Measurements from ENCODE around the gene RAB3B.
"Not testable (repeated sequence)": the region's sequence is repeated elsewhere in the genome, so short reads cannot be mapped to it uniquely, and the experiment has no call there.

RAB3B gene

DNA sequence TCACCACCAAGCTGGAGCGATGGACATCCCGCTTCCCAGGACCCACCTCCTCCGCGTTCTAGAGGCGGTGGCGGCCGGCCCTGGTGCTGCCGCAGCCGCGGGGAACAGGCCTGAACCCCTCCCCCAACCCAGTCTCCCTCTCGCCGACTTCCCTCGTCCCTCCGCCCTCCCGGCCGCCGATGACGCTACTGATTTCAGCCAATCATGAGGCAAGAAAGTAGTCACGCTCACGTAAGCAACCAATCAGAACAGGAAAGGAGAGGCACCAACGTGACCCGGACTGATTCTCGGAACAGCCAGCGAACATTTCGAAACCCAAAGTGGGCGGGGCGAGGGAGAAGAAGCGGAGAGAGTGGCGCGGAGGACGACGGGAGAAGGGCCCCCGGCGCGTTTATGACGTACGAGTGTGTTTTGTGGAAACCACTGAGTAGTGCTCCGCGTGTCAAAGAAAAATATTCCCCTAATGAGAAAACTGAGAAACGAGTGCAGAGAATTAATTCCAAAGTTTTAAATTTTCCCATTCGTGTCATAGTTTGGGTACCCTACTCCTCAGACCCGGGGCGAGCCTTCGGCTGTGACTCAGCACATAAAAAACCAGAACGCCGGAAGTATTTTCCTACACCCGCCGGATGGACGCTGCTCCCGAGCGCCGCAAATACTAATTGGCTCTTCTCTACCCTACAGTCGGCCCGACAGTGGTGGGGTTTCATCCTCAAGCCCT is 111.7 kb downstream of the RAB3B start, which contains the start of gene NRDC:
NRDC (minus strand) TSS at position 112 of the 721 bp plus-strand sequence. CDS start 112 bp downstream, outside the sequence.
- Histone ChIP-seq H3K4me3 (ENCODE audit: insufficient read depth, low read depth, low read length, poor library complexity, severe bottlenecking) (peak within 1 kb of the TSS; percentile 98), H3K36me3 (ENCODE audit: control insufficient read depth, insufficient read depth, low read length) (no peaks in the 10 kb centered on the region), H3K4me1 (ENCODE audit: control insufficient read depth, insufficient read depth, low read length, poor library complexity, severe bottlenecking) (peaks cover 22% of the 10 kb centered on the region), H3K27ac (ENCODE audit: insufficient read depth, low read length, poor library complexity, severe bottlenecking) (peak within 1 kb of the TSS; percentile 93), H3K9me3 (ENCODE audit: control insufficient read depth, low read length) (no peaks in the 10 kb centered on the region), H3K27me3 (replicated peaks; ENCODE audit: control insufficient read depth, insufficient read depth, low read length, poor library complexity, severe bottlenecking) (no peaks in the 10 kb centered on the region)
- DNase-seq = peak; percentile 98 to 100 (median 99)

GRCh38 chr1:51878308-51878615 is 112.2 kb downstream of the RAB3B start:
- Histone ChIP-seq H3K27me3 (replicated peaks; ENCODE audit: control insufficient read depth, insufficient read depth, low read length, poor library complexity, severe bottlenecking) (no peaks in the 10 kb centered on the region), H3K36me3 (ENCODE audit: control insufficient read depth, insufficient read depth, low read length) (no peaks in the 10 kb centered on the region), H3K4me3 (ENCODE audit: insufficient read depth, low read depth, low read length, poor library complexity, severe bottlenecking) (peak overlapping the region; percentile 98), H3K4me1 (ENCODE audit: control insufficient read depth, insufficient read depth, low read length, poor library complexity, severe bottlenecking) (peaks cover 22% of the 10 kb centered on the region), H3K9me3 (ENCODE audit: control insufficient read depth, low read length) (no peaks in the 10 kb centered on the region), H3K27ac (ENCODE audit: insufficient read depth, low read length, poor library complexity, severe bottlenecking) (peak overlapping the region; percentile 93)
- no peak for DNase-seq

DNA sequence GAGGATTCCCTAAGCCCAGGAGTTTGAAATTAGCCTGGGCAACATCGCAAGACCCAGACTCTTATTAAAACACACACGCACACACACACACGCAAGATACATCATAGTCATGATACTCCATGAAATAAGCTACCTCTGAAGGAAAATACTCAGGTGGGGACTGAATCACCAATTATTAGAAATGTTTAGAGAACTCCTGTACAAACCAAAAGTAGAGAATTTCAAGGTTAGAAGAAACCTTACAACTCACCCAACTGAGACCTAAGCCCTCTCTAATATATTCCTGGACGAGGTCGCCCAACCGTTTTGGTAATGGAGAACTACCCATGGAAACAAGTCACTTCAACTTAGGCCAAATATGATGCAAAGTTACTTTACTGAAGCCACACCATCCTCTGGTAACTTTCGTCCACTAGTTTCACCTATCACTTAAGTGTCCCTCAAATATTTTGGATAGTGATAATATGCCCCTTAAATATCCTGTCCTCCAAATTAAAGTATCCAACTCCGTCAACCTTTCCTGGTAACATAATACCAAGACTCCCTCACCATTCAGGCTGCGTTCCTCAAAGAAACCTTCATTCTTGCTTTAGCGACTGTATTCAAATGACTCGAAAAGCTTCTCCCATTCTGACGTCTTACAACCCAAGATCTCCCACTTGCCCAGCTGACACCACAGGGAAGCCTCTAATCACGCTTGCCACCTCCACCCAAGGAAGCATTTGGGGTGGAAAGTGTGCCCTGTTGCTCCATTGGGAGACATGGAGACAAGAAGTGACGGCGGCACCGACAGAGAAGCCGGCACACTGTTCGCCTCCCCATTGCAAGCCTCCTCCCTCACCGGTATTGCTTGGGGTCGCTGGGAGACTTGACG is 112.8 kb downstream of the RAB3B start:
- peak overlapping the region; percentile 93 for H3K27ac ChIP-seq (ENCODE audit: insufficient read depth, low read length, poor library complexity, severe bottlenecking)
- H3K9me3 ChIP-seq (ENCODE audit: control insufficient read depth, low read length) = no peaks in the 10 kb centered on the region
- H3K4me1 ChIP-seq (ENCODE audit: control insufficient read depth, insufficient read depth, low read length, poor library complexity, severe bottlenecking) = peaks cover 22% of the 10 kb centered on the region
- peak overlapping the region; percentile 98 for H3K4me3 ChIP-seq (ENCODE audit: insufficient read depth, low read depth, low read length, poor library complexity, severe bottlenecking)
- H3K36me3 ChIP-seq (ENCODE audit: control insufficient read depth, insufficient read depth, low read length) = no peaks in the 10 kb centered on the region
- H3K27me3 ChIP-seq (replicated peaks; ENCODE audit: control insufficient read depth, insufficient read depth, low read length, poor library complexity, severe bottlenecking) = no peaks in the 10 kb centered on the region
- DNase-seq = no peak

GRCh38 chr1:51875836-51876235 is 114.7 kb downstream of the RAB3B start:
- Histone ChIP-seq H3K27ac (ENCODE audit: insufficient read depth, low read length, poor library complexity, severe bottlenecking) (no peak overlapping the region), H3K27me3 (replicated peaks; ENCODE audit: control insufficient read depth, insufficient read depth, low read length, poor library complexity, severe bottlenecking) (no peaks in the 10 kb centered on the region), H3K4me3 (ENCODE audit: insufficient read depth, low read depth, low read length, poor library complexity, severe bottlenecking) (no peak overlapping the region), H3K4me1 (ENCODE audit: control insufficient read depth, insufficient read depth, low read length, poor library complexity, severe bottlenecking) (peaks cover 22% of the 10 kb centered on the region), H3K36me3 (ENCODE audit: control insufficient read depth, insufficient read depth, low read length) (no peaks in the 10 kb centered on the region), H3K9me3 (ENCODE audit: control insufficient read depth, low read length) (no peaks in the 10 kb centered on the region)
- no peak for DNase-seq

- Histone ChIP-seq H3K27ac (ENCODE audit: insufficient read depth, low read length, poor library complexity, severe bottlenecking) (no peak overlapping the region), H3K9me3 (ENCODE audit: control insufficient read depth, low read length) (no peaks in the 10 kb centered on the region), H3K4me1 (ENCODE audit: control insufficient read depth, insufficient read depth, low read length, poor library complexity, severe bottlenecking) (peaks cover 22% of the 10 kb centered on the region), H3K36me3 (ENCODE audit: control insufficient read depth, insufficient read depth, low read length) (no peaks in the 10 kb centered on the region), H3K4me3 (ENCODE audit: insufficient read depth, low read depth, low read length, poor library complexity, severe bottlenecking) (no peak overlapping the region), H3K27me3 (replicated peaks; ENCODE audit: control insufficient read depth, insufficient read depth, low read length, poor library complexity, severe bottlenecking) (no peaks in the 10 kb centered on the region)
- DNase-seq = no peak
These were observed 115.2 kb downstream of the RAB3B start for GRCh38 chr1:51875291-51875772.

DNA sequence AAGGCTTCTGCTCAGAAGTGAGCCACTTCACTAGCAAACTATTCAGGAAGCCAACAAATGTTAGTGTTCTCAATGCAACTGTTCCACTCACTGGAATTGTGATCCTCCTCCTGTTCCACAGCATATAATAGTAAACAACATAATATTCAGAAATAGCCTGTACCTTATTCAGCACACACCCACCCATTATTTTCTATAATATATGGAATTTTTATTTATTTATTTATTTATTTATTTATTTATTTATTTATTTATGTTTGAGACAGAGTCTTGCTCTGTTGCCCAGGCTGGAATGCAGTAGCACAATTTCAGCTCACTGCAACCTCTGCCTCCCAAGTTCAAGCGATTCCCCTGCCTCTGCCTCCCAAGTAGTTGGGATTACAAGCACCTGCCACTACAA is 117.2 kb downstream of the RAB3B start:
- not testable (repeated sequence) for H3K27me3 ChIP-seq (replicated peaks; ENCODE audit: control insufficient read depth, insufficient read depth, low read length, poor library complexity, severe bottlenecking); H3K27ac ChIP-seq (ENCODE audit: insufficient read depth, low read length, poor library complexity, severe bottlenecking); H3K36me3 ChIP-seq (ENCODE audit: control insufficient read depth, insufficient read depth, low read length); H3K9me3 ChIP-seq (ENCODE audit: control insufficient read depth, low read length); DNase-seq; H3K4me3 ChIP-seq (ENCODE audit: insufficient read depth, low read depth, low read length, poor library complexity, severe bottlenecking)
- H3K4me1 ChIP-seq (ENCODE audit: control insufficient read depth, insufficient read depth, low read length, poor library complexity, severe bottlenecking) = peaks cover 17% of the 10 kb centered on the region

- H3K4me3 ChIP-seq (ENCODE audit: insufficient read depth, low read depth, low read length, poor library complexity, severe bottlenecking) = no peak overlapping the region
These were observed 119.0 kb downstream of the RAB3B start for GRCh38 chr1:51871351-51871975.

GRCh38 chr1:51870603-51871350 is 119.7 kb downstream of the RAB3B start:
- Histone ChIP-seq H3K36me3 (ENCODE audit: control insufficient read depth, insufficient read depth, low read length) (no peaks in the 10 kb centered on the region), H3K4me3 (ENCODE audit: insufficient read depth, low read depth, low read length, poor library complexity, severe bottlenecking) (no peak overlapping the region), H3K9me3 (ENCODE audit: control insufficient read depth, low read length) (no peaks in the 10 kb centered on the region), H3K4me1 (ENCODE audit: control insufficient read depth, insufficient read depth, low read length, poor library complexity, severe bottlenecking) (peaks cover 5% of the 10 kb centered on the region), H3K27ac (ENCODE audit: insufficient read depth, low read length, poor library complexity, severe bottlenecking) (no peak overlapping the region), H3K27me3 (replicated peaks; ENCODE audit: control insufficient read depth, insufficient read depth, low read length, poor library complexity, severe bottlenecking) (no peaks in the 10 kb centered on the region)
- DNase-seq = no peak

More at GRCh38 chr1:51871351-51871975, 119.0 kb downstream of the RAB3B start:
- H3K36me3 ChIP-seq (ENCODE audit: control insufficient read depth, insufficient read depth, low read length) = no peaks in the 10 kb centered on the region
- peaks cover 7% of the 10 kb centered on the region for H3K4me1 ChIP-seq (ENCODE audit: control insufficient read depth, insufficient read depth, low read length, poor library complexity, severe bottlenecking)
- no peak for DNase-seq
- no peaks in the 10 kb centered on the region for H3K9me3 ChIP-seq (ENCODE audit: control insufficient read depth, low read length)
- no peak overlapping the region for H3K27ac ChIP-seq (ENCODE audit: insufficient read depth, low read length, poor library complexity, severe bottlenecking)
- no peaks in the 10 kb centered on the region for H3K27me3 ChIP-seq (replicated peaks; ENCODE audit: control insufficient read depth, insufficient read depth, low read length, poor library complexity, severe bottlenecking)

GRCh38 chr1:51867479-51868232 is 122.8 kb downstream of the RAB3B start:
- DNase-seq = no peak
- H3K4me1 ChIP-seq (ENCODE audit: control insufficient read depth, insufficient read depth, low read length, poor library complexity, severe bottlenecking) = no peaks in the 10 kb centered on the region
- no peaks in the 10 kb centered on the region for H3K36me3 ChIP-seq (ENCODE audit: control insufficient read depth, insufficient read depth, low read length)
- no peak overlapping the region for H3K4me3 ChIP-seq (ENCODE audit: insufficient read depth, low read depth, low read length, poor library complexity, severe bottlenecking)
- no peaks in the 10 kb centered on the region for H3K9me3 ChIP-seq (ENCODE audit: control insufficient read depth, low read length)
- H3K27me3 ChIP-seq (replicated peaks; ENCODE audit: control insufficient read depth, insufficient read depth, low read length, poor library complexity, severe bottlenecking) = no peaks in the 10 kb centered on the region
- no peak overlapping the region for H3K27ac ChIP-seq (ENCODE audit: insufficient read depth, low read length, poor library complexity, severe bottlenecking)
